ENCODE results near the gene NFIA.

- no peak for TF ChIP-seq EZH2 (IDR thresholded peaks at IDR 0.05; ENCODE audit: low read length, missing control alignments)
- TF ChIP-seq, protein P1, sequence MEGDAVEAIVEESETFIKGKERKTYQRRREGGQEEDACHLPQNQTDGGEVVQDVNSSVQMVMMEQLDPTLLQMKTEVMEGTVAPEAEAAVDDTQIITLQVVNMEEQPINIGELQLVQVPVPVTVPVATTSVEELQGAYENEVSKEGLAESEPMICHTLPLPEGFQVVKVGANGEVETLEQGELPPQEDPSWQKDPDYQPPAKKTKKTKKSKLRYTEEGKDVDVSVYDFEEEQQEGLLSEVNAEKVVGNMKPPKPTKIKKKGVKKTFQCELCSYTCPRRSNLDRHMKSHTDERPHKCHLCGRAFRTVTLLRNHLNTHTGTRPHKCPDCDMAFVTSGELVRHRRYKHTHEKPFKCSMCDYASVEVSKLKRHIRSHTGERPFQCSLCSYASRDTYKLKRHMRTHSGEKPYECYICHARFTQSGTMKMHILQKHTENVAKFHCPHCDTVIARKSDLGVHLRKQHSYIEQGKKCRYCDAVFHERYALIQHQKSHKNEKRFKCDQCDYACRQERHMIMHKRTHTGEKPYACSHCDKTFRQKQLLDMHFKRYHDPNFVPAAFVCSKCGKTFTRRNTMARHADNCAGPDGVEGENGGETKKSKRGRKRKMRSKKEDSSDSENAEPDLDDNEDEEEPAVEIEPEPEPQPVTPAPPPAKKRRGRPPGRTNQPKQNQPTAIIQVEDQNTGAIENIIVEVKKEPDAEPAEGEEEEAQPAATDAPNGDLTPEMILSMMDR (conservative IDR thresholded peaks at IDR 0.05 in 1 of 2, IDR thresholded peaks at IDR 0.05 in 1 of 2; ENCODE audit: low read depth in 1 of 2, low read length in 2 of 2) = no peak
Measured at GRCh38 chr1:61444288-61444687, 361.9 kb downstream of the NFIA start.

Measured in fibroblast of lung (primary cell).